ENCODE measurements around the gene LCP2. TPM values are rescaled to one million over a fixed set of nuclear protein-coding genes. Genes with fewer than 3 reads are reported as not detected.

Gene LCP2
- total and polyA plus RNA-seq, 5 experiments from 2014 or later: 119 to 311 (median 227) TPM

- POLR2A ChIA-PET: interaction anchor here (0.7 to 4.7 kb wide), 16 partner anchors 8 to 52 kb away, joined by 3 to 34 read pairs (median 6); partner anchors contain the start of gene LCP2
- H3K9me3 Mint-ChIP-seq: no peaks in the 10 kb centered on the region
Measured at GRCh38 chr5:170313816-170314215, 16.2 kb upstream of the LCP2 start.

GRCh38 chr5:170313344-170313743, 15.8 kb upstream of the LCP2 start:
- no peaks in the 10 kb centered on the region for H3K36me3 Mint-ChIP-seq
- peak in 5 of 10 donors; percentile 27 to 57 (median 45) for DNase-seq
- peak overlapping the region; percentile 31 to 82 (median 78) for H3K4me3 Mint-ChIP-seq
- peak overlapping the region; percentile 85 to 96 (median 92) for H3K27ac Mint-ChIP-seq
- POLR2A ChIA-PET: interaction anchor here (0.7 to 4.7 kb wide), 16 partner anchors 8 to 51 kb away, joined by 3 to 34 read pairs (median 6); partner anchors contain the start of gene LCP2
- H3K4me1 Mint-ChIP-seq: peaks cover 41 to 87% (median 68%) of the 10 kb centered on the region in 4 donors
- no peaks in the 10 kb centered on the region for H3K9me3 Mint-ChIP-seq
- H3K27me3 Mint-ChIP-seq: no peaks in the 10 kb centered on the region
- ATAC-seq: peak; percentile 78 to 80

More at GRCh38 chr5:170313816-170314215, 16.2 kb upstream of the LCP2 start:
- Mint-ChIP-seq H3K4me1 (peaks cover 43 to 87% (median 70%) of the 10 kb centered on the region in 4 donors), H3K4me3 (peak overlapping the region in 8 of 10 donors; percentile 68 to 82 (median 80)), H3K27ac (peak overlapping the region; percentile 85 to 96 (median 92)), H3K36me3 (no peaks in the 10 kb centered on the region), H3K27me3 (no peaks in the 10 kb centered on the region)
- ATAC-seq (no peak), DNase-seq (no peak)

DNA sequence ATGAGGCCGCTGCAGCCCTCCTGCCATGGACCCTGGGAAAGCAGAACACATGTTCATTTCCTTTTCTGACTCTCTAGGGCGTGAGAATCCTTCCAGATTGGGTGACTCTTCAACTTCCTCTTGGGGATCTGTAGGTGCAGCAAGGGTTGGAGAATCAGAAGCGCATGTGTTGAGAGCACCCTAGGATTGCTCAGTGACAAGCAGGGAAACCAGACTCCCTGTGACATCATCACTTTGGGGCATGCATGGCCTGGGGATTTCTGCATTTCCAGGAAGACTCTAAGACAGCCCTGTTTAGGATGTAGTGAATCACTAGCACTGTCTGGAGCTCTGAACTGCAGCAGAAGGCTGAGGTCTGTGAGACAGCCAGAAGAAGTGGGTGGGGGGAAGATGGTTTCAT, 15.1 kb upstream of the LCP2 start:
- Mint-ChIP-seq H3K4me3 (peak overlapping the region; percentile 31 to 86 (median 80)), H3K4me1 (peaks cover 36 to 80% (median 65%) of the 10 kb centered on the region in 4 donors), H3K9me3 (no peaks in the 10 kb centered on the region), H3K27ac (peak overlapping the region; percentile 85 to 96 (median 92)), H3K27me3 (no peaks in the 10 kb centered on the region), H3K36me3 (no peaks in the 10 kb centered on the region)
- POLR2A ChIA-PET: interaction anchor here (1.3 to 4.7 kb wide), 9 partner anchors 9 to 34 kb away, joined by 3 to 34 read pairs (median 9); partner anchors contain the start of gene LCP2
- peak; percentile 75 to 77 for ATAC-seq
- DNase-seq: peak in 2 of 10 donors; percentile 45 to 71

- Mint-ChIP-seq H3K9me3 (no peaks in the 10 kb centered on the region), H3K4me3 (peak overlapping the region in 9 of 10 donors; percentile 68 to 86 (median 80)), H3K4me1 (peaks cover 36 to 80% (median 66%) of the 10 kb centered on the region in 4 donors), H3K27me3 (no peaks in the 10 kb centered on the region), H3K27ac (peak overlapping the region; percentile 85 to 96 (median 92)), H3K36me3 (no peaks in the 10 kb centered on the region)
- DNase-seq (no peak), ATAC-seq (no peak)
- POLR2A ChIA-PET: interaction anchor here (1.3 to 4.7 kb wide), 4 partner anchors 9 to 34 kb away, joined by 3 to 34 read pairs (median 25); partner anchors contain the start of gene LCP2
Measured at GRCh38 chr5:170312301-170312595, 14.7 kb upstream of the LCP2 start.

DNA sequence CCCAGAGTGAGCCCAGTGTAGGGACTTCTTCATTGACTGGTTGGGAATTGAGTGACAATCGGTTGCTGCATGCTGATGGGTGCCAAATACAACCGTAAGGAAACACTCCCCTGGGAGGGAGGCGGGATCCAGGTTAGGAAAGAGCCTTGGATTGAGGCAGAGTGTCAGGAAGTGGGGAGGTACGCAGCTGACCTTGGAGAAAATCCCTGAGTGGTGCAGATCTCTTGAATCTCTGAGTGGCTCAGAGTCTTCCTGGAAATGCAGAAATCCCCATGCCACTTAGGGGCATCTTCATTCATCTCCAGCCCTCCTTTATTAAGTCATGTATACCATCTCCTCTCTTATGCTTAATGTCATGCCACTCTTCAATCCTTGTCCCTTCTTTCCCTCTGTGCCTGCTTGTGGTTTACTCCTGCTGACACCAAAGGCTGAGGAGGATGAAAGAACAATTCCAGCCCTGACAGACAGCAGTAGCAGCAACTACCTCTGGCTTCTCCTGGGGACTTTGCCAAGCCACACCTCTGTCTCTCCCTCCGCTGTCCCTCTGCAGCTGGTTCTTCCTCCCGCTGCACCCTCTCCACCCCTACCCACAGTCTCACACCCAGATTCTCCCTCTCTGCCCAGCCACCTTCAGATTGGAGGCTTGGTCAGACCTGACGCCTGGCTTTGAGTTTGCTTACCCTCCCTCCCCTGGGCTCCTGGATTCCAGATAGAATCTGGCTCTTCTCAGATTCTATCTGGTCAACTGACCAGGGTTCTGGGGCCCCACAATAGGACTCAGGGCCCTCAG, 14.1 kb upstream of the LCP2 start:
- Mint-ChIP-seq H3K4me3 (peak overlapping the region in 9 of 10 donors; percentile 33 to 86 (median 80)), H3K27me3 (no peaks in the 10 kb centered on the region), H3K4me1 (peaks cover 40 to 80% (median 69%) of the 10 kb centered on the region in 4 donors), H3K36me3 (no peaks in the 10 kb centered on the region), H3K27ac (peak overlapping the region; percentile 56 to 96 (median 90)), H3K9me3 (no peaks in the 10 kb centered on the region)
- DNase-seq (no peak), ATAC-seq (no peak)
- POLR2A ChIA-PET: interaction anchor here (0.5 to 4.7 kb wide), 11 partner anchors 8 to 25 kb away, joined by 3 to 34 read pairs (median 7); partner anchors contain the start of gene LCP2

DNA sequence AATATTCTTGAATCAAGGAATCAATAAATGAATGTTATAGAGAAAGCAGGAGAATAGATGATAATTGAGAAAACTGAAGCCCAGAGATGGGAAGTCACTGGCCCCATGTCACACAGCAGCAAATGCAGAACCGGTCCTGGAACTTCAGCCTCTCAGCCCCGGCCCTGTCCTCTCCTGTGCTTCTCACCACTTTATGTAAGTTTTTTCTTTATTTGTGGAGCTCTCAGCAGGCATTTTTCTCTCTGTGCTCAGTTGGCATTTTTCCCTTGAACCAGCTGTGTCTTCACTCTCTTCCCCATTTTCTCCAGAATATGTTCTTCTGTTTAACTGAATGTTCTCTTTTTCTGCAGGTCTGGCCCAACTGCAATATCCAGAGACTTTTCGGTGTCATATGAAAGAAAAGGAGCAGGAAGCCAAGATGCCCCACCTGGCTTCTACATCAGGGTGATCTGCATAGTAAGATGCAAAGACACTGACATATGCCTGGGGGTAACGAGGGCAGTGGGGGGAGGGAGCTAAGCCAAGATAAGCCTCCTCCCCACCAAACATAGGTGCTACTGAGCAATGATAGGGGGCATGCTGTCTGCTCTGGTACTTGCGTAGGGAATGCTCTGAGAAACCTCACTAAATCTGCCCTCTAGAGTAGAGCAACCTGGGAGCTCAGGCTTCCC, 12.8 kb upstream of the LCP2 start:
- Mint-ChIP-seq H3K4me3 (peak overlapping the region in 6 of 10 donors; percentile 1 to 62 (median 12)), H3K36me3 (no peaks in the 10 kb centered on the region), H3K9me3 (no peaks in the 10 kb centered on the region), H3K27ac (peak overlapping the region in 5 of 10 donors; percentile 3 to 82 (median 59)), H3K4me1 (peaks cover 40 to 87% (median 77%) of the 10 kb centered on the region in 4 donors), H3K27me3 (no peaks in the 10 kb centered on the region)
- POLR2A ChIA-PET: interaction anchor here (0.6 to 2.1 kb wide), 12 partner anchors 10 to 42 kb away, joined by 3 to 9 read pairs (median 4); partner anchors contain the start of gene LCP2
- ATAC-seq (no peak), DNase-seq (no peak)

- H3K36me3 Mint-ChIP-seq: no peaks in the 10 kb centered on the region
- H3K9me3 Mint-ChIP-seq: no peaks in the 10 kb centered on the region
- H3K27me3 Mint-ChIP-seq: no peaks in the 10 kb centered on the region
- peak overlapping the region in 1 of 10 donors; percentile 48 for H3K27ac Mint-ChIP-seq
- POLR2A ChIA-PET: interaction anchor here (1.2 to 23.9 kb wide), 4 partner anchors 12 to 45 kb away, joined by 3 to 687 read pairs (median 24); partner anchors contain the start of gene LCP2
- peaks cover 39 to 86% (median 80%) of the 10 kb centered on the region in 4 donors for H3K4me1 Mint-ChIP-seq
- no peak overlapping the region for H3K4me3 Mint-ChIP-seq
- ATAC-seq (no peak), DNase-seq (no peak)
Measured at GRCh38 chr5:170308686-170309085, 11.1 kb upstream of the LCP2 start.

DNA sequence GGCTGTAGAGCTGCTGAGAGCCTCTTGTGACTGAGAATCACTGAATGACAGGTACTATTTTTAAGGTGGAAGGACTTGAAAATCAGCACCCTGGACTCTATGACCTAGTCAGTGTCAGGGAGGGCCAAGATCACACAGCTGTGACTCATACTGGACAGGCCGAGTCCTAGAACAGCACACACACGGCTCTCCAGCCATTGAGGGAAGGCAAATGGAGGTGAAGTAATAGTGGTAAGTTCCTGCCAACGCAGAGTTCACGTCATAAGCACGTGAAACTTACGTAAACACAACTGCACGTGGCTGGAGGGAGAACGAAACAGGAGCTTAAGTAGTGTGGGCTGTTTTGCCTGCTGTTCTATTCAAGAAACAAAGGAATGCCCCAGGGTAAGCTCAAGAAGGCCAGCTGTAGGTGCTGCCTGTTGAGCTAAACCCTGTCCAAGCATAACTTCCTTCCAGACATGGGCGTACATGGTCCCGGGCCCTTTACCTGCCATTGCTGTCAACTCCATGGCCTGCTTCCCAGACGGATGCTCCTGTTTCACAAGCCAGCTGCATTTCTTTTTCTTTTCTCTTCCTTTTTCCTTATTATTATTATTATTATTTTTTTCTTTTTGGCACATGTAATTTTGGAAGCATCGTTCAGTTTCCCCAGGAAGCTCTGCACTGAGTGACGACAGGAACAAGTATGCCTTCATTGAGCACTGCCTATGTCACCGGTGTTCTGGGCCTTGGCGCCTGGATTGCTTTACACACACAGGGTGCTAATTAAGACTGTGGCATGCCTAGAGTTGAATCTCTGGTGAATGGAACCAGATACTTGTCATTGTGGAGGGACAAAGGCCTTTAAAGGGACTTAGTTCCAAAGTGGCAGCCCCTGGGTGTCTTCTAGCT, 10.2 kb upstream of the LCP2 start:
- Mint-ChIP-seq H3K36me3 (no peaks in the 10 kb centered on the region), H3K9me3 (no peaks in the 10 kb centered on the region), H3K27ac (peak overlapping the region in 4 of 10 donors; percentile 24 to 65 (median 48)), H3K27me3 (no peaks in the 10 kb centered on the region), H3K4me3 (no peak overlapping the region), H3K4me1 (peaks cover 45 to 86% (median 80%) of the 10 kb centered on the region in 4 donors)
- ATAC-seq (no peak), DNase-seq (no peak)
- POLR2A ChIA-PET: interaction anchor here (1.2 to 23.9 kb wide), 5 partner anchors 12 to 44 kb away, joined by 3 to 687 read pairs (median 9); partner anchors contain the start of gene LCP2

DNA sequence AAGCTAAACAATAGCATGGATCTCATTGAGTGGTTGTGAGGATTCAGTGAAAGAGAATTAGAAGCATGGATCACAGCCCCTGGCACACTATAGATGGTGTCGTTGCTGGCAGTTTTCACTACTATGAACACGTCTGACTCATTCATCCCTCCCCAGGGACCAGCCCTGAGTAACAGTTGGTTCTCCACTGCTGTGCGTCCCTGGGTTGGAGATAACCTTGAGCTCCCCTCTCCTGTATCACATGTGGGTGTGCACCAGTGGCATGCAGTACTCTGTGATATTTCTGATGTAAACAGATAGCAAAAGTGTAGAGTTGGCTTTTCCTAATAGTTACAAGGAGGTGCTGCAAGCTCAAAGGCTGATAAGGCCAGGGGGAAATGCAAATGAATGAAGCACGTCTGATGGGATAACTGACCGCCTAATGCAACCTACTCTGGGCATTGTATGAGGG, 8.8 kb upstream of the LCP2 start:
- H3K36me3 Mint-ChIP-seq: no peaks in the 10 kb centered on the region
- no peaks in the 10 kb centered on the region for H3K27me3 Mint-ChIP-seq
- H3K27ac Mint-ChIP-seq: peak overlapping the region in 5 of 10 donors; percentile 7 to 65 (median 57)
- H3K9me3 Mint-ChIP-seq: no peaks in the 10 kb centered on the region
- H3K4me1 Mint-ChIP-seq: peaks cover 38 to 85% (median 80%) of the 10 kb centered on the region in 4 donors
- DNase-seq: no peak
- H3K4me3 Mint-ChIP-seq: no peak overlapping the region
- POLR2A ChIA-PET: interaction anchor here (1.2 to 23.9 kb wide), 4 partner anchors 10 to 29 kb away, joined by 3 to 687 read pairs (median 21); partner anchors contain the start of gene LCP2
- ATAC-seq: no peak

- Mint-ChIP-seq H3K27ac (peak overlapping the region in 1 of 10 donors; percentile 33), H3K36me3 (no peaks in the 10 kb centered on the region), H3K4me3 (no peak overlapping the region), H3K9me3 (no peaks in the 10 kb centered on the region), H3K27me3 (no peaks in the 10 kb centered on the region), H3K4me1 (peaks cover 37 to 84% (median 80%) of the 10 kb centered on the region in 4 donors)
- DNase-seq (no peak), ATAC-seq (no peak)
- POLR2A ChIA-PET: interaction anchor here (1.7 to 23.9 kb wide), 4 partner anchors 9 to 28 kb away, joined by 3 to 687 read pairs (median 159); partner anchors contain the start of gene LCP2
Measured at GRCh38 chr5:170305646-170306025, 8.1 kb upstream of the LCP2 start.

GRCh38 chr5:170305016-170305645, 7.6 kb upstream of the LCP2 start:
- ATAC-seq (no peak), DNase-seq (no peak)
- H3K4me3 Mint-ChIP-seq: no peak overlapping the region
- H3K27me3 Mint-ChIP-seq: no peaks in the 10 kb centered on the region
- no peaks in the 10 kb centered on the region for H3K9me3 Mint-ChIP-seq
- no peak overlapping the region for H3K27ac Mint-ChIP-seq
- POLR2A ChIA-PET: interaction anchor here (1.7 to 23.9 kb wide), 5 partner anchors 8 to 28 kb away, joined by 3 to 687 read pairs (median 38); partner anchors contain the start of gene LCP2
- H3K36me3 Mint-ChIP-seq: no peaks in the 10 kb centered on the region
- H3K4me1 Mint-ChIP-seq: peaks cover 35 to 84% (median 79%) of the 10 kb centered on the region in 4 donors

Measured in naive thymus-derived CD8-positive, alpha-beta T cell (primary cell).